H1 (cell line): ENCODE data around the gene HOXB6. TPM values are rescaled to one million over a fixed set of nuclear protein-coding genes. Genes with fewer than 3 reads are reported as not detected.

Experiments used
- CBX8 ChIP-seq: fragments of 300-800, 300-1000 bp; sonication (generic); IDR thresholded peaks from 2 replicates; pipeline ENCODE4 v1.7.1; 2016; ENCODE audit warnings: low read depth, low read length, borderline replicate concordance
- EZH2 ChIP-seq: fragments of 200-600 bp; sonication (generic); IDR thresholded peaks from 2 replicates; pipeline ENCODE4 v1.7.1; 2012; ENCODE audit warnings: low read depth, mild to moderate bottlenecking, moderate library complexity, low read length, inconsistent platforms; ENCODE audit not compliant: severe bottlenecking
- FOSL1 ChIP-seq: IDR thresholded peaks from 2 replicates; pipeline ENCODE4 v1.6.1; 2011; ENCODE audit warnings: mild to moderate bottlenecking, low read depth, low read length, moderate library complexity; ENCODE audit not compliant: insufficient read depth
- RFX5 ChIP-seq: IDR thresholded peaks from 2 replicates; pipeline ENCODE4 v1.6.1; 2011; ENCODE audit warnings: low read depth, low read length, improper control_type of control experiment, borderline replicate concordance
- SIRT6 ChIP-seq: IDR thresholded peaks from one replicate; pipeline ENCODE4 v1.7.1; 2012; ENCODE audit warnings: low read length, inconsistent platforms
- SP4 ChIP-seq: IDR thresholded peaks from 2 replicates; pipeline ENCODE4 v1.6.1; 2012; ENCODE audit warnings: low read length, inconsistent platforms
- USF2 ChIP-seq: IDR thresholded peaks from 2 replicates; pipeline ENCODE4 v1.6.1; 2011; ENCODE audit warnings: low read length, improper control_type of control experiment
- polyA plus RNA-seq, 7 experiments: library from polyadenylated mRNA; depleted of rRNA in 3 of 7; stranded (reverse) in 5 of 7; unstranded in 2 of 7; fragments of >200 nt in 5 of 7; fragments of 200-250 nt in 2 of 7; gene quantifications; 1 replicate in 5 of 7; 2 replicates in 1 of 7; 4 replicates in 1 of 7; pipeline versions ENCODE4 v1.2.1 to v1.2.3, GENCODE V29; 2011 to 2013; ENCODE audit warnings: missing spikeins in 2 of 7, mixed read lengths in 2 of 7
- total RNA-seq: library from RNA; stranded (reverse); fragmentation: NEBNext Ultra II Directional; extraction: Animal tissue kit (Norgen Biotek cat#: 25700); gene quantifications from 2 replicates; pipeline ENCODE4 v1.2.1, GENCODE V29; 2021
- TF ChIP-seq, protein P1 (sequence below): IDR thresholded peaks from 2 replicates; pipeline ENCODE4 v1.6.1; 2011; ENCODE audit warnings: low read depth, mild to moderate bottlenecking, low read length; ENCODE audit not compliant: insufficient read depth
- TF ChIP-seq, protein P2 (sequence below): IDR thresholded peaks from 2 replicates; pipeline ENCODE4 v1.6.1; 2012; ENCODE audit warnings: inconsistent platforms

HOXB6 gene
- total and polyA plus RNA-seq, 2 of the 8 experiments (the other 6 are each of a cell fraction or from before 2014, with no cell fraction given): not detected

DNA sequence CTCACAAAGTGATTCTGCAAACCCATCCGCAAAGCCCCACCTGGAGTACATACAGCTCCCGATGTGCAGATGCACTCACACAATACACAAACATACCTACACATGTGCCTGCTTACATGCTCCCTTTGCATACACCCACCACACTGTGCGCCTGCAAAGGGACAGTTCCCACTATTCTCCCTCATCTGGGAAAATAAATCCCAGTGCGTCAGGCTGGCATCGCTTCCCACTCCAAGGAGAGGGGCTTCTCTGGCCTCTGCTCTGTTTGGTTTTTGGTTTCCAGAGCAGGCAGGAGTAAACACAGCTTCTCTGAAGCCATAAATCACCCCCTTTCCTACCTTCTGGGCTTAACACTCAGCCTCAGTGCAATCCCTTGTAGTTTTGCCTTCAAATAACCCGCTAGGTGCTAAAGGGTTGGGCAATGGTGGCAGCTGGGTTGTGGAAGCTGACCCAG, 41.4 kb downstream of the HOXB6 start (continued):
- TF ChIP-seq, protein P1, sequence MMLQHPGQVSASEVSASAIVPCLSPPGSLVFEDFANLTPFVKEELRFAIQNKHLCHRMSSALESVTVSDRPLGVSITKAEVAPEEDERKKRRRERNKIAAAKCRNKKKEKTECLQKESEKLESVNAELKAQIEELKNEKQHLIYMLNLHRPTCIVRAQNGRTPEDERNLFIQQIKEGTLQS: no peak
- TF ChIP-seq FOSL1 (no peak), USF2 (no peak), CBX8 (0 out of 2 replicates have a peak, but pooled peaks have one; percentile 54), RFX5 (no peak), SIRT6 (no peak), SP4 (no peak), EZH2 (peak; percentile 90)
- TF ChIP-seq, protein P2, sequence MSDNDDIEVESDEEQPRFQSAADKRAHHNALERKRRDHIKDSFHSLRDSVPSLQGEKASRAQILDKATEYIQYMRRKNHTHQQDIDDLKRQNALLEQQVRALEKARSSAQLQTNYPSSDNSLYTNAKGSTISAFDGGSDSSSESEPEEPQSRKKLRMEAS: no peak
